CD4-positive, alpha-beta T cell (primary cell): ENCODE data around the gene TTC38. TPM values are rescaled to one million over a fixed set of nuclear protein-coding genes. Genes with fewer than 3 reads are reported as not detected.

ENCODE experiments used
- ATAC-seq: fragments of 200-7000 bp; cut with Tn5 transposase; one replicate; pipeline ENCODE4 v1.10.0; 2022; ENCODE audit warnings: mild to moderate bottlenecking; ENCODE audit not compliant: poor library complexity
- CTCF ChIA-PET: fragments of 350-600 bp; sonication (Branson Sonifier 250); formaldehyde crosslinking; loops from one replicate; lab custom pipeline; 2021; ENCODE audit warnings: antibody characterized with exemption, inconsistent platforms; lab: Charles Lee
- POLR2A ChIA-PET: fragments of 350-600 bp; sonication (Branson Sonifier 250); formaldehyde crosslinking; loops from one replicate; lab custom pipeline; 2021; ENCODE audit warnings: antibody characterized with exemption, inconsistent platforms; lab: Charles Lee
- DNase-seq, 14 experiments: peaks; one replicate each; pipeline ENCODE4 v3.0.0-alpha.2; 2013 to 2020; ENCODE audit warnings: mixed read lengths in 2 of 14
- H3K27ac ChIP-seq, 2 donors: one replicate each; pipeline versions ENCODE4 v1.5.1 to v1.7.0; 2013; ENCODE audit warnings: low read length in 2 of 2, low read depth in 1 of 2, mild to moderate bottlenecking in 1 of 2
- H3K27me3 ChIP-seq, 2 experiments: 1 replicate in 1 of 2; 2 replicates in 1 of 2; pipeline versions ENCODE4 v1.6.1 to v1.7.0; 2013; ENCODE audit warnings: low read length in 2 of 2, control low read depth in 1 of 2, mild to moderate bottlenecking in 1 of 2, moderate library complexity in 1 of 2; ENCODE audit not compliant: insufficient read depth in 2 of 2, control insufficient read depth in 1 of 2
- H3K36me3 ChIP-seq: one replicate; pipeline ENCODE4 v1.6.1; 2013; ENCODE audit warnings: low read length, control low read depth; ENCODE audit not compliant: insufficient read depth
- H3K4me1 ChIP-seq: one replicate; pipeline ENCODE4 v1.6.1; 2013; ENCODE audit warnings: low read length, control low read depth; ENCODE audit not compliant: insufficient read depth
- H3K4me3 ChIP-seq: one replicate; pipeline ENCODE4 v1.5.1; 2013; ENCODE audit warnings: mild to moderate bottlenecking, low read length, moderate library complexity
- H3K9me3 ChIP-seq, 2 experiments: 1 replicate in 1 of 2; 2 replicates in 1 of 2; pipeline versions ENCODE4 v1.6.1 to v1.7.0; 2013; ENCODE audit warnings: low read length in 2 of 2, mild to moderate bottlenecking in 2 of 2, control low read depth in 1 of 2, moderate library complexity in 1 of 2; ENCODE audit not compliant: control insufficient read depth in 1 of 2, insufficient read depth in 1 of 2
- H3K27ac Mint-ChIP-seq: one replicate; pipeline ENCODE4 v1.8.0; 2020; ENCODE audit warnings: mixed read lengths
- H3K27me3 Mint-ChIP-seq: one replicate; pipeline ENCODE4 v1.8.0; 2021; ENCODE audit warnings: mixed read lengths
- H3K36me3 Mint-ChIP-seq: one replicate; pipeline ENCODE4 v1.8.0; 2021; ENCODE audit warnings: low read depth, mixed read lengths
- H3K4me1 Mint-ChIP-seq: one replicate; pipeline ENCODE4 v1.8.0; 2021; ENCODE audit warnings: low read depth, mixed read lengths
- H3K4me3 Mint-ChIP-seq: one replicate; pipeline ENCODE4 v1.8.0; 2020; ENCODE audit warnings: mild to moderate bottlenecking, mixed read lengths
- H3K9me3 Mint-ChIP-seq: one replicate; pipeline ENCODE4 v1.8.0; 2020; ENCODE audit warnings: mixed read lengths
- intact Hi-C, 2 experiments: fragments of 100-400 bp; cut with DNase I in 1 of 2; cut with micrococcal nuclease in 1 of 2; formaldehyde crosslinking; loops; one replicate each; pipeline versions ENCODE4 v1.15.1 to v1.9.0; 2023 to 2025; cut with DNase I, micrococcal nuclease
- total RNA-seq, 174 experiments: library from RNA in 2 of 174; stranded (reverse) in 2 of 174; gene quantifications; one replicate each; pipeline ENCODE4 v1.2.3 and lab custom pipeline; 2021 to 2026
- TF ChIP-seq, protein P1 (sequence below): fragments of 200-600 bp; IDR thresholded peaks from one replicate; pipeline ENCODE4 v1.8.0; 2022; ENCODE audit warnings: antibody characterized with exemption, mild to moderate bottlenecking

The TTC38 gene
- total RNA-seq, 2 experiments from 2014 or later = 1.8 to 2.7 TPM

DNA sequence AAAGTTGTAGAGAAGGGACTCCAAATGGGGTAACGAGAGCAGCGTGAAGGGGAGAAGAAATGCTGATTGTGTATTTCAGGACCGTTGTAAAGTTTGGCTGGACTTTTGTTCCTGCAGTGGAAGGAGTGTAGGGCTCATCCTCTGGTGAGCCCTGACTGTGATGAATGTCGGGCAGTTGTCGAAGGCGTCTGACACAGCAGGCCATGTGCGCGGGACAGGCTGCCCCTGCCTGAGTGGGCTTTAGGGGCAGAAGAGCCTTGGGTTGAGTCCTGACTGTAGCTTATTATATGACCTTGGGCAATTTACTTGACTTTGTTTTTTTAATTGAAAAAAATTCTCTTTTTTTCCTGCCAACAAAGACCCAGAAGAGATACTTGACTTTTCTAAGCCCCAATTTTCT, 70.8 kb downstream of the TTC38 start:
- DNase-seq (no peak), ATAC-seq (no peak)
- no peak overlapping the region for H3K27ac ChIP-seq
- TF ChIP-seq, protein P1, sequence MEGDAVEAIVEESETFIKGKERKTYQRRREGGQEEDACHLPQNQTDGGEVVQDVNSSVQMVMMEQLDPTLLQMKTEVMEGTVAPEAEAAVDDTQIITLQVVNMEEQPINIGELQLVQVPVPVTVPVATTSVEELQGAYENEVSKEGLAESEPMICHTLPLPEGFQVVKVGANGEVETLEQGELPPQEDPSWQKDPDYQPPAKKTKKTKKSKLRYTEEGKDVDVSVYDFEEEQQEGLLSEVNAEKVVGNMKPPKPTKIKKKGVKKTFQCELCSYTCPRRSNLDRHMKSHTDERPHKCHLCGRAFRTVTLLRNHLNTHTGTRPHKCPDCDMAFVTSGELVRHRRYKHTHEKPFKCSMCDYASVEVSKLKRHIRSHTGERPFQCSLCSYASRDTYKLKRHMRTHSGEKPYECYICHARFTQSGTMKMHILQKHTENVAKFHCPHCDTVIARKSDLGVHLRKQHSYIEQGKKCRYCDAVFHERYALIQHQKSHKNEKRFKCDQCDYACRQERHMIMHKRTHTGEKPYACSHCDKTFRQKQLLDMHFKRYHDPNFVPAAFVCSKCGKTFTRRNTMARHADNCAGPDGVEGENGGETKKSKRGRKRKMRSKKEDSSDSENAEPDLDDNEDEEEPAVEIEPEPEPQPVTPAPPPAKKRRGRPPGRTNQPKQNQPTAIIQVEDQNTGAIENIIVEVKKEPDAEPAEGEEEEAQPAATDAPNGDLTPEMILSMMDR = no peak
- H3K4me1 ChIP-seq = peaks cover 20% of the 10 kb centered on the region
- POLR2A ChIA-PET = no interaction called here
- H3K4me3 ChIP-seq = no peak overlapping the region
- no peaks in the 10 kb centered on the region for H3K27me3 Mint-ChIP-seq
- peaks cover 72% of the 10 kb centered on the region for H3K36me3 Mint-ChIP-seq
- H3K27me3 ChIP-seq = no peaks in the 10 kb centered on the region
- H3K4me1 Mint-ChIP-seq = peaks cover 48% of the 10 kb centered on the region
- CTCF ChIA-PET = no interaction called here
- intact Hi-C loops = no loop called here
- H3K27ac Mint-ChIP-seq = no peak overlapping the region
- H3K36me3 ChIP-seq = peaks cover 55% of the 10 kb centered on the region
- H3K9me3 Mint-ChIP-seq = no peaks in the 10 kb centered on the region
- H3K9me3 ChIP-seq = no peaks in the 10 kb centered on the region
- peak overlapping the region; percentile 7 for H3K4me3 Mint-ChIP-seq

GRCh38 chr22:46339956-46340355, 72.1 kb downstream of the TTC38 start:
- no peak for ATAC-seq
- Mint-ChIP-seq H3K4me1 (peaks cover 51% of the 10 kb centered on the region), H3K27ac (no peak overlapping the region), H3K27me3 (no peaks in the 10 kb centered on the region), H3K36me3 (peaks cover 85% of the 10 kb centered on the region), H3K4me3 (no peak overlapping the region), H3K9me3 (no peaks in the 10 kb centered on the region)
- peaks cover 67% of the 10 kb centered on the region for H3K36me3 ChIP-seq
- no peaks in the 10 kb centered on the region for H3K9me3 ChIP-seq
- H3K27ac ChIP-seq = no peak overlapping the region
- DNase-seq = no peak
- intact Hi-C loops = no loop called here
- H3K27me3 ChIP-seq = no peaks in the 10 kb centered on the region
- no peak overlapping the region for H3K4me3 ChIP-seq
- peaks cover 12% of the 10 kb centered on the region for H3K4me1 ChIP-seq
- TF ChIP-seq, protein P1 = no peak
- CTCF ChIA-PET = no interaction called here
- POLR2A ChIA-PET = no interaction called here

- no peaks in the 10 kb centered on the region for H3K27me3 Mint-ChIP-seq
- TF ChIP-seq, protein P1 = no peak
- no peak overlapping the region for H3K4me3 Mint-ChIP-seq
- H3K4me1 ChIP-seq = peaks cover 10% of the 10 kb centered on the region
- ATAC-seq = no peak
- H3K27ac ChIP-seq = no peak overlapping the region
- CTCF ChIA-PET = no interaction called here
- intact Hi-C loops = no loop called here
- no peaks in the 10 kb centered on the region for H3K27me3 ChIP-seq
- POLR2A ChIA-PET = no interaction called here
- H3K9me3 ChIP-seq = no peaks in the 10 kb centered on the region
- H3K36me3 ChIP-seq = peaks cover 73% of the 10 kb centered on the region
- DNase-seq = no peak
- no peaks in the 10 kb centered on the region for H3K9me3 Mint-ChIP-seq
- H3K27ac Mint-ChIP-seq = no peak overlapping the region
- H3K4me1 Mint-ChIP-seq = peaks cover 47% of the 10 kb centered on the region
- H3K36me3 Mint-ChIP-seq = peaks cover 91% of the 10 kb centered on the region
- H3K4me3 ChIP-seq = no peak overlapping the region
These were observed 72.9 kb downstream of the TTC38 start for GRCh38 chr22:46340676-46341075.

Other genes starting within 250 kb of the TTC38 start
- gene PPARA, start 117.5 kb upstream of the TTC38 start, total RNA-seq = 1 to 10 TPM; 9.1 to 9.3 TPM
- 1 to 10 TPM; 1.6 to 2.6 TPM for gene CDPF1, start 17.7 kb upstream of the TTC38 start, total RNA-seq
- gene PKDREJ, start 4.7 kb upstream of the TTC38 start, total RNA-seq = not detected
- under 1 TPM; 0.14 to 0.89 TPM for gene GTSE1, start 28.9 kb downstream of the TTC38 start, total RNA-seq
- gene TRMU, start 67.7 kb downstream of the TTC38 start, total RNA-seq = 10 to 100 TPM; 65.2 to 65.4 TPM